GM21576 (cell line): ENCODE data around the gene TRABD2A.
A peak's percentile ranks its signal among the peaks of the same experiment; 100 is the strongest.

Source experiments
- ATAC-seq: cut with Tn5 transposase; IDR thresholded peaks from one replicate; pipeline ENCODE4 v1.9.1; 2021; ENCODE audit warnings: mild to moderate bottlenecking, moderate library complexity; ENCODE audit not compliant: unreplicated experiment

Gene TRABD2A

DNA sequence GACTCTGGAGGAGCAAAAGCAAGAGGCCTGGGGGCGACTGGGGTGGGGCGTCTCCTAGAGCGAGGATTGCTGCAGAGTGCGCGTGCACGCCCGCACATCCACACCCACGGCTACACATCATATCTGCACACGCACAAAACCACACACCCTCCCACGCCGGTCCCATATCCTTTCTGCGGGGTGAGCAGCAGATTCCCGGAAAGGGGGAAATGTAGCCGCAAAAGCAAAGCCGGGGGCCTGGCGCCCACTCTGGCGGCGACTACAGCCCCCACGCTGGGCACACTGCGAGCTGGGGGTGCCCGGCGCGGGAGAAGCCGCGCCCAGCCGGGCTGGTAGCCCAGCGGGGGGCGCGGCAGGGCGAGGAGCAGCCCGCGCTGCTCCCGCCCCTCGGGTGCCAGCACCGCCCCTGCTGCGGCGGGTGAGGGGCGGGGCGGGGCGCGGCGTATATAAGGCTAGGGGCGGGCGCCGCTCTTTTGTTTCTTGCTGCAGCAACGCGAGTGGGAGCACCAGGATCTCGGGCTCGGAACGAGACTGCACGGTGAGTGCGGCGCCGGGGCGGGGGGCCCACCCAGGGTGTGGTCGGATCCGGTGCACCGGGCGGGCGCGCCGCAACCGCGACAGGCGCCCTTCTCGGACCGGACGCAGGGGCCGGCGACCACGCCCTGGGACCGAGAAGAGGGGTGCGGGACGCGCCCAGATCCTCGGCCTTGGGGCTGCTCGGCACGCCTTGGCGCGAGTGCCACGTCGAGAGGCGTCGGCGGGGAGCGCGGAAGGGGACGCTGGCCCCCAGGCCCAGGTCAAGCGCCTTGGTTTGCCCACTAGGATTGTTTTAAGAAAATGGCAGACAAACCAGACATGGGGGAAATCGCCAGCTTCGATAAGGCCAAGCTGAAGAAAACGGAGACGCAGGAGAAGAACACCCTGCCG lies 24.6 kb upstream of the TRABD2A start, which contains the start of gene TMSB10:
Gene TMSB10, plus strand, starts transcription at position 476 of the 927 bp plus-strand sequence.
- peak; percentile 66 for ATAC-seq

DNA sequence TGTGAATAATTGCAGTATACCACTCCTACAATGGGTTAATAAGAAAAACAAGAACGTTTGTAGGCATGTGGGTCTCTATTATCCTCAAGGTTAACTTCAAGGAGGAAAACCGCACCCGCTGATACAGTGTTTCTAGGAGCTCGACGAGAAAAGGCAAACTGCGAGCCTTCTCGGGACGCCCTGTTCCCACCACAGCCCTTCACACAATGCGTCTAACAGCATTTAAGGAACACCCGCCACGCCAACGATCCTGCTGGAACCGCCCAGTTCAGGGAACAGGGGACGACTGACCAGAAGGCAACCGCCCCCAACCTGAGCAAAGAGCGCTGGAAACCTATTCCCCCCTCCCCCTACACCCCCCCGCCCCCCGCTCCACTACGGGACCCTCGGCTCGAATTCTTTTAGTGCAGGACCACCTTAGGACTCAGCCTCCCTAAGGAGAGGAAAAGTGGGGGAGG lies 23.9 kb upstream of the TRABD2A start:
- ATAC-seq, result no peak

DNA sequence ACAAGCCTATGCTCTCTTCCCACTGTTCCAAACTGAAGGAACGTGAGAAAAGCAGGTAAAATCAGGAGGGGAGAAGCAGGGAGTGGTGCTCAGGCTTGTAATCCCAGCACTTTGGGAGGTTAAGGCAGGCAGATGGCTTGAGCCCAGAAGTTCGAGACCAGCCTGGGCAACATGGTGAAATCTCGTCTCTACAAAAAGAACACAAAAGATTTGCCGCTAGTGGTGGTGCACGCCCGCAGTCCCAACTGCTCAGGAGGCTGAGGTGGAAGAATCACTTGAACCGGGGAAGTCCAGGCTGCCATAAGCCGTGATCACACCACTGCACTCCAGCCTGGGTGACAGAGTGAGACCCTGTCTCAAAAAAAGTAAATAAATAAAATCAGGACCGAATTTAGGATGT lies 23.3 kb upstream of the TRABD2A start:
- no peak for ATAC-seq

DNA sequence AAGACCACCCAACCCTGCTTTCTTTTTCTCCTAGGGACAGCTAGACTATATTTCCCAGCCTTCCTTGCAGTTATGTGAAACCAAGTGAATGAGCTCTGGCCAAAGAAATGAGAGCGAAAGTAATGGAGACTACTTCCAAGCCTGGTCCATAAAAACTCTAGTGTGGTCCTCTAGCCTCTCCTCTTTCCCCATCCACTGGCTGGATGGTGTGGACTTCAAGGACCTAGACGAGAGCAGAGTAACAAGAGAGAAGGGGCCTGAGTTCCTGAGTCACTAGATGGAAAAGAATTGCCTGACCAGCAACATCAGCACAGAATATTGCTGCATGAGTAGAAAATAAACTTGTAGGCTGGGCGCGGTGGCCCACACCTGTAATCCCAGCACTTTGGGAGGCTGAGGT lies 21.6 kb upstream of the TRABD2A start:
- no peak for ATAC-seq

DNA sequence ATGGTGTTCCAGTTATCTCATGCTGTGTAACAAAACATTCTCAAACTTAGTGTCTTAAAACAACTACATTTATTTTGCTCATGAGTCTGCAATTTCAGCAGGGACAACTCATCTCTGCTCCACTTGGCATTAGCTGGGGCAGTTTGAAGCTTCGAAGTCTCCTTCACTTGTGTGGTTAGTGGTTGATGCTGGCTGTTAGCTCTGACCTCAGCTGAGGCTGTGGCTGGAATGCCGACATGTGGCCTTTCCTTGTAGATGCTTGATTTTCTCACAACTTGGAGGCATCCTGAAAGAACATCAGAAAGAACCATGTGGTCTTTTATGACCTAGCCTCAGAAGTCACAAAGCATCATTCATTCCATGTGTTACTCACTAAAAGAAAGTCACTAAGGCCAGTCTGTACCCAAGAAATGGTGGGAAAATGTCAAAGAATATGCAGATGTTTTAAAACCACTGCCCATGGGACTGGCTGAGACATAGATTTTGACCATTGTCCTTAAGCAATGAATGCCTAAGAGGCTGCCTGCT lies 20.8 kb upstream of the TRABD2A start:
- ATAC-seq, result no peak

DNA sequence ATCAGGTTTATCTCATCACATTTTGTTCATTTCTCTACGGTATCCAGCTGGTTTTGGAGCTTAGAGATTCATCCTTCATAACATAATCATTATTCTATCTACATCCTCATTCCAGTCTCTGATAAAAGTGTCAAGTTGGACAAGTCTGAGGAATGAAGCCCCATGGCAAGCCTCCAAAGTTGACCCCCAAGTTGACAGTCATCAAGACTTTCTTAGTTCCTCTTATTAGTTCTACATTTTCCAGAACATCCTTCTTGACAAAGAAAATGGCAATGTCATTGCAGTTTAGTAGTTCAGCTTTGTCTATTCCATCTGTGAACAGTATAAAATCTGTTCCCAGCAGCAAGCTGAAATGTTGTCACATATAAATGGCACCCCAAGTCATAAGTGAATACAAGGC lies 20.1 kb upstream of the TRABD2A start:
- no peak for ATAC-seq

DNA sequence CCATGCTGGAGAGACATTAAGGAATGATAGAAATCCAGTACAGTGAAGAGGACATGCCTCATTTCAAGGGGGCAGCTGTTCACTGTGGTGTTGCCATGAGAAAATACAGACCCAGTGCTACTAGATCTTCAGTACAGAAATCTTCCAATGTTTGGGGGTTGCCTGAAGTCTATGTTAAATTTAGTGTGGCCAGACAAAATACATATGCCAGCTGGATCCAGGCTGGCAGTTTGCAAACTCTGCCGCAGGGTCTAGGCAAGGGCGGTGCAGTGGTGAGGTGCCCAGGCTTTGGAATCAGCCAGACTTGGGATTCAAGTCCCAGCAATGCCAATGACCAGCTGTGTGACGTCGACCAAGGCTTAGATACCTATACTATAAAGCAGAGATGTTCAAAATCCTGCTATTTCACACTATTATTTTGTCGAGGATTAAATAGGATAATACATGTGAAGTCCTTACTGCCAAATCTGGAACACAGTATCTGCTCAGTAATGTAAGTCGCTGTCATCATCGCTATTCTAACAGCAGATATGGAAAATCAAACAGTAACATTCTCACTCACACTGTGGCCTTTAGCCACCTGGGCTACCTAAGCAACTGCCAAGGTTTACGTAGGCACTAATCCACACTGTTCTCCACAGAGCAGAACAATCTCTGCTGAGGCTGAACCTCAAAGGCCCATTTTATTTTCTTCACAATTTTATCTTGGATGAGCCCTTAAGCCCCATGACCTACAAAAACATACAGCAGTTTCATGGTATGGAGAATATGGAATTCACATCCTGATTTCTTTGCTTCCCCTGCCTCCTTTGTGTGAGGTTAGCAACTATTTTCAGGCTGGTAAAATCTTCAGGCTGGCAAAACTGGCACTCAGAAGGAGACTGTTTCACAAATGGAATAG lies 18.7 kb upstream of the TRABD2A start:
- ATAC-seq, result no peak

DNA sequence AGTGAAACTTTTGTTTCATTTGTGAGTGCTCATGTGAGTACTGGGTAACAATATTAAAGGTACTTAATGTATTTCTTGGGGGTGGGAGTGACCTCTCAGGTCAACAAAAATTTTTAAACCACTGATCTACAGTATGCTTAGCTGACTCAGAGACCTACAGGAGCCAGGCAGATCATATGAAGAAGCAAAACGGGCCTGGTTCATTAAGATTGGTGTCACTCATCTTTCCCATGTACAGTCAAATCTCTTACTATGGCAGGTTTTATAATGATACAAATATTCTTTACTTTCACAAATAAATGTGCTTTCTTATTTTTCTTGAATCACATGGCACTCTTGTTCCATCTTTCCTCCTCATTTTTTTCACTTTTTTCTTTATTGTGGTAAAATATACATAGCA lies 16.9 kb upstream of the TRABD2A start:
- no peak for ATAC-seq

DNA sequence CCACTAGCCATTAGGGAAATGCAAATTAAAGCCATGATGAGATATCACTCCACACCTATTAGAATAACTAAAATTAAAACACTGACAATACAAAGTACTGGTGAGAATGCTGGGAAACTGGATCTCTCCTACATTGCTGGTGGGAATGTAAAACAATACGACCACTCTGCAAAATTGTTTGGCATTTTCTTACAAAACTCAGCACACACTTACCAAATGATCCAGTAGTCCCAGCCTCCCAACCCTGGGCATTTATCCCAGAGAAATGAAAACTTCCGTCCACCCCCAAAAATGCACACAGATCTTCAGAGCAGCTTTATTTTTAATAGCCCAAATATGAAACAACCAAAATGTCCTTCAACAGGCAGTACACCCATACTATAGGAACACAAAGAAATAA lies 15.7 kb upstream of the TRABD2A start:
- no peak for ATAC-seq

DNA sequence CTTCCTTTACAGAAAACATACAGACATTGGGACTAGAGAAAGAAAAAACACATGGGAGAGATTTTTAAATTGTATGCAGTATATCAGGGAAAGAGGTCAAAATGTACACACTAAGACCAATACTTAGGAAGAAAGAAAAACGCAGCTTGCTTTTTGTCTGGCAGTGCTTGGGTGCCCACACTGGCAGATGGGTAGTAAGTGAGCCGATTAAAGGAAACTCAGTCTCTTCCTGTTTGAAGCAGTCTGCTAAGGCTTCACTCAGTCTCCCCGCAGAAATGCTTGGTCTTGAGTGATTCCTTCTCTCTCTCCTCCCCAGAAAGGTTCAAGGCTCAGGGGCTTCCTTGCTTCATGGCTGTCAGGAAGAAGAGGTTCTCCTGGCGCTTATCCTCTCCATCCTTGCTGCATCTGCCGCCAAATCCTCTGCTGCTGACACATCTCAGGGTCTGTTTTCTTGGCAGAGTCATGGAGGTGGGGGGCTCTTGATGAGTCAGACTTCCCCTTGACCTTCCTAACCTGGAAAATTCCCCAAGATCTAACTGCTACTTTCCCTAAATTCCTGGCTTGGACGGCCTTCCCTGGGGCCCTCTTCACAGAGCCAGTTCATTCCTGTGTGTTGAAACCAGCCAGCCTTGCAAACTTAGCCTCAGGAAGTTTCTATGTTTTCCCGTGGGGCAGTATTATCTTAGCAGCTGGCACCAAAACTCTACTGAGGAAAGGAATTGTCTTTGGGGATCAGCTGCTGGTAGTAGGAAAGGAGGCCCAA lies 14.1 kb upstream of the TRABD2A start:
- ATAC-seq, result no peak

DNA sequence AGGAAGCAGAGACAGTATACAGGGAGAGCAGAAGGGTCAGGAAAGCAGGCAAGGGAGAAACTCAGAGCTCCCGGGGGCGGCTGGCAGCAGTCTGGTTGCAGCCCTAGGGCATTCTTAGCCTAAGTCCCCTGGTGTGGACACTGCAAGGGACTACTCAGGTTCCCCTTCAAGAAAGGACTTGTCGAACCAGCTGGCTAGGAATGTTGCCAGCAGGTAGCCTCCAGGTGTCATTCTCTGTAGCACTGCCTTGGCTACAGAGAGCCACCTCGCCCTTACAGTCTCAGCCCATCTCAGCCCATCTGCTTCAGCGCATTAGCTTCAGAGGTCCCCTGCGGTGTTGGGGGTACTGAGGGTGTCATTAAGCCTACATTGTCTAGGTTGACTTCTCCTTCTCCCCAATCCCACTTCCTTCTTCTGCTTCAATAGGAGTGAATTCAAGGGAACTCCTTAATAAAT lies 13.3 kb upstream of the TRABD2A start:
- ATAC-seq, result no peak

DNA sequence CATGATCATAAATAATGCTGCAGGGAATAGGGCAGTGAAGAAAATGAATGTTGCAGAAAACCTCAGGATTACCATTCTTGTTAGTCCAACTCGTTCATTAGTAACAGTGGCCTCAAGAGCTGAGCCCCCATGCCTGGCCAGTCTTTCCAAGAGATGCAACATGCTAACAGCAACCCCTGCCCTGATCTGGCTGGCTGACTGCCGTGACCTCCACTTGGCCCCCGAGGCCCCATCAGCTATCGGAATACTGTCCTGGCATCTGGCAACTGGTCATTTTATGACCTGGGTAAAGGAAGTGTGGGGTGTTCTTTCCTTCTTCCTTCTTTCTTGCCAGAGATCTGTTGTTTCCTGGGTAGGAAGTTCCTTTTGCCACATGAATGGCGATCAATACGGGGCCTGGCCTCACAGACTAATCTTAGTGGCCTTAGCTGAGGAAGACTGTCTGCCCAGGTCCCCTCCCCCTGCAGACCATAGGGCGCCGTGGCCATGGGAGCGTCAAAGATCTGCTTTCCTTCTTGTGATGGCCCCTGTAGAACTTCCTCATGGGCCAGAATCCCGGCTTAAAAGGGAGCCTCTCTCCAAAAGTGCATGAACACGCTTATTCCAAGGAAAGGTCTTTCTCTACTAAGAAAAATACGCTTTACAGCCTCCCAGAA lies 10.6 kb upstream of the TRABD2A start:
- ATAC-seq, result no peak

DNA sequence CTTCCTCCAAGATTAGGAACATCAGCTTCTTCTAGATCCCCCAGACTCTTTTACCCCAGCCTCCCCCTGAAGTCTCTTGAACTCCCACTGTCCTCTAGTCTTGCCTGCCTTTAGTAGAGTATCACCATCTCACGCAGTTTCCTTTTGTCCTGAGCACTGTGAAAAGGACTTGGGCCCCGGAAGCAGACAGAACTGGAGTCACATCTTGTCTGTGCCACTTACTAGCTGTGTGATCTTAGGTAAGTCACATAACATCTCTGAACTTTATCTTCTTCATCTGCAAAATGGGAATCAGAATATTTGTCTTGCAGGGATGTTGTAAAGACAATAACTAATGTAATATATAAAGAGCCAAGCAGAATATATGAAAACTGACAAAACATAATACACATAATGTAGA lies 8.4 kb upstream of the TRABD2A start:
- ATAC-seq, result no peak

DNA sequence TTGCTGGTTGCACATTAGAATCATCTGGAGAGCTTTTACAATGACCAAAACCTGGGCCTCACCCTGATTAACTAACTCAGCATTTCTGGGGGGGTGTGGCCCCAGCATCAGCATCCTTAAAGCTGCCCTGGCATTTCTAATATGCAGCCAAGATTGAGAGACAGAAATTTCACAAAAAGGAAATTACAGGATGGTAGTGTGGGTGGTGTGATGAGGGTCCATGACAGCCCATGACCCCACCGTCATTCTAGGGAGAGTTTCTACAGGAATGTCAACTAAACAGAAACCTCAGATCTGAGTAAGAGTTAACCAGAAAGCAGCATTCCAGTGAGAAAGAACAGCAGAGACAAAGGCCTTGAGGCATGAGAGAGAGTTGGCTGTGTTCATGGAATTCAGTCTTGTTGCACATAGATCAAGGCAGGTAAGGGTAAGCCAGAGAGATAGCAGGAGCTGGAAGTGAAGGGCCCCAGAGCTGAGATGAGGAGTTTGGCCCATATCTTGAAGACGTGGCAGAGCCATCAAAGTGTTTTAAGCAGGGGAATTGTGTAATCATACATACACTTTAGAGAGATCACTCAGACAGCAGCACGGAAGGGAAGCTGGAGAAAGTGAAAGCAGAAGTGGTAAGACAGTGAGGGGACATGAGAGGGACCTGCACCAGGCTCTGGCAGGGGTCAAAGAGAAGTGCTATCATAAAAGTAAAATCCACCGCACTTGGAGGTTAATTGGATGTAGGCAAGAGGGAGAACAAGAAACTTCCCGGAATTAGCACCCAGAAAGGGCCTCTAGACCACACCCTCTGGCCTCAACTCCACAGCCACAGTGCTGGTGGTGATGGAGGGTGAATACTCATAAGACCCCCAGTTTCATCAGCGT lies 7.8 kb upstream of the TRABD2A start:
- ATAC-seq, result peak; percentile 97

DNA sequence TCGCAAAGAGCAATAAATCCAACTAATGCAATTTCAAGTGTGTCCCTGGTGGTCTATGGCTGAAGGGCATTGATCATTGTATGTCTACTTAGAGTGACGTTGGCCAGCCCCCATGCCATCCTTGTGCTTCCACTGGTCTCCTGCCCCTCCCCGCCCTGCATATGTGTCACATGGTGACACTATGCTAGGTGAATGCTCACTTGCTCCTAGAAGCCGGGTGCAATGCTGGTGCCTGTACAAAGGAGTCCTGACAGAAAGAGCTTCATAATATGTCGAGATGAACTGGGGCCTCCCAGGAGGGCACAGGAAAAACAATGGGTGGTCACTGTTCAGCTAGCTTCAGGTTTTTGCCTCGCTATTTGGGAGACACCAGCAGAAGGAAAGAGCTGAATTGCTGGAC lies 5.9 kb upstream of the TRABD2A start:
- no peak for ATAC-seq

DNA sequence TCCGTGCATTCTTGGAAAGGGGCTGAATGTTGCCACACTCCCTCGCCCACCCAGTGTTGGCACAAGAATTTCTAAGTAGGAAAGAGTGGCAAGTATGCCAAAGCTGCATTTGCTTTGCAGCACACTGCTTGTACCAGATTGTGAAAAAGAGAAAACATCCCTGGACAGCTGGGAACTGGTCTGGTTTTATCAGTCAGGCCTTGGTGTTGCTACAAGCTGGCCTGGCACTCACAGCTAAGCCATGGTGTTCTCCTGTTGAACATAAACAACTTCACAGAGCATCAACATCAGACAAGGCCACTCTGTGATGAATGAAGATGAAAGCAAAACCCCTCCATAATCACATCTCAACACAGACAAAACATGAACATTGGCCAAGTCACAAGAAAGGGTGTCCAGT lies 4.2 kb upstream of the TRABD2A start:
- no peak for ATAC-seq

DNA sequence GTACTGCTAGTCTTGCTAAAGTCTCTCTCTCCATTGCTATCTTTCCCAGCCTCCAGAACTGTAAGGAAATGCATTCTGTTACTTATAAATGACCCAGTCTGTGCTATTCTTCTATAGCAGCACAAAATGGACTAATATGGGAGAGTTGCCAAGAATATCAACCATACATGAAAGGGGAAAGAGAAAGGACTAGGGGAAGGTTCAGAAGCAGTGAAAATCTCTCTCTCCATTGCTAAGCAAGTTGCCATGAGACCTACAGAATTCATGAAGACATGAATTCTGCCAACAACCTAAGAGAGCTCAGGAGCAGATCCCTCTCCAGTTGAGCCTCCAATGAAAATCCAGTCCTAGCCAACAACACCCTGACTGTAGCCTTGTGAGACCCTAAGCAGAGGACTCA lies 3.6 kb upstream of the TRABD2A start:
- no peak for ATAC-seq

DNA sequence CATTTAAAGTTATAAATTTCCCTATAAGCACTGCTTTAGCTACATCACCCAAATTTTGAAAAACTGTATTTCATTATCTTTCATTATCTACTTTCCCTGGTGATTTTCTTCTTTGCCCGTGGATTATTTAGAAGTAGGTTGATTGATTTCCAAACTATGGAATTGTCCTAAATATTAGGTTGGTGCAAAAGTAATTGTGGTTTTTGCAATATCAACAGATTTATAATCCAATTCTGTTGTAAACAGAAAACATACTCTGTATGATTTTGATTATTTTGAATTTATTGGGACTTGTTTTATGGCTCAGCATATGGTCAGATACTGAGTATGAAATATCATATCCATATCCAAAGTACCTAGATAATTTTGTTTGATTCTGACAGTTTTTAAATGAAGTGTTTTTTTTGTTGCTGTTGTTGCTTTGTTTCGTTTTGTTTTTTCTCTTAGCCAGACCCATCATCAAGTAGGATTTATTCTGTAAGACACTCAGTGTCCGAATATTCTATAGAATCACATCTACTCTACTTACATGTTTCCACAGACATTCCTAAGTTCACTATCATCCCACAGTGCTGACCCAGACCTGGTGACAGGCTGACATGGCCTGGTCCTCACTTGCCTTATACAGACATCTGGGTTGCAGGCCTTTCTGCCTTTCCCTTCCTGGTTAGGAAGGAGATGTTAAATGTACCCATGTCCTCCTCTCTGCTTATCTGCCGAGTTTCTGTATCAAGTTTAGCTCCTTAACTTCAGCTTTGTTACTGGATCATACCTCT lies 2.1 kb upstream of the TRABD2A start:
- no peak for ATAC-seq

DNA sequence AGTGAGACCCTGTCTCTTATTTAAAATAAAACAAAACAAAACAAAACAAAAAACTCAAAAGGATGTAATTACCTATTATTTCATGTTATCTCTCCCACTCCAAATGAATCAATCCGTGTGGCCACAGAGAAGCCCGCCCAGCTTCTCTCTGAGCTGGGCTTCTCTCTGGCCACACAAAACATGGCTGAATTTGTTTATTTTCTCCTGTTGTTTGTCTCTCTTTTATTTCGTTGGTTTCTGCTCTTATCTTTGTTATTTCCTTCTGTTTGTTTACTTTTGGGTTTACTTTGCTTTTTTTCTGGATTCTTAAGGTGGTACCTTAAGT lies 1.5 kb upstream of the TRABD2A start:
- no peak for ATAC-seq
